SK-N-SH (cell line): ENCODE results near the gene UBE2C. TPM values are rescaled to one million over a fixed set of nuclear protein-coding genes. Genes with fewer than 3 reads are reported as not detected.

Experiments used
- CTCF ChIA-PET: fragments of 300-600, 350-600 bp; formaldehyde crosslinking; extraction: SDS; loops from one replicate; lab custom pipeline; 2021; lab: Yijun Ruan, JAX
- POLR2A ChIA-PET: fragments of 350-600 bp; sonication (Branson Sonifier 250); formaldehyde crosslinking; extraction: SDS; loops from one replicate; lab custom pipeline; 2020; ENCODE audit warnings: antibody characterized with exemption, inconsistent platforms; lab: Yijun Ruan, JAX
- DNase-seq: peaks from one replicate; pipeline ENCODE4 v3.0.0; 2012
- H2AFZ ChIP-seq: fragments of 200-600 bp; sonication (generic); 2 replicates; pipeline ENCODE4 v1.8.1; 2016; ENCODE audit warnings: antibody characterized with exemption, mild to moderate bottlenecking, low read depth
- H3F3A ChIP-seq: fragments of 200-600 bp; sonication (generic); replicated peaks from 2 replicates; pipeline ENCODE3; 2016; ENCODE audit warnings: antibody characterized with exemption, mild to moderate bottlenecking; ENCODE audit not compliant: insufficient read depth
- H3K27ac ChIP-seq, 2 experiments: fragments of 200-500 bp in 1 of 2; fragments of 200-600 bp in 1 of 2; sonication (Bioruptor generic) in 1 of 2; sonication (generic), shearing (Covaris generic) in 1 of 2; 2 replicates each; pipeline versions ENCODE4 v1.5.1 to v1.6.1; 2014 to 2016; ENCODE audit warnings: low read depth in 2 of 2, inconsistent platforms in 1 of 2, low read length in 1 of 2, mild to moderate bottlenecking in 1 of 2, mixed read lengths in 1 of 2
- H3K27me3 ChIP-seq: fragments of 200-600 bp; sonication (generic), shearing (Covaris generic); 2 replicates; pipeline ENCODE4 v1.6.1; 2016; ENCODE audit warnings: mixed run types; ENCODE audit not compliant: insufficient read depth
- H3K36me3 ChIP-seq, 2 experiments: fragments of 200-500 bp in 1 of 2; fragments of 200-600 bp in 1 of 2; sonication (Bioruptor generic) in 1 of 2; sonication (generic) in 1 of 2; replicated peaks in 1 of 2; 2 replicates each; pipeline versions ENCODE3 to v1.5.1; 2014 to 2016; ENCODE audit warnings: low read length in 1 of 2, mild to moderate bottlenecking in 1 of 2; ENCODE audit not compliant: insufficient read depth in 2 of 2, control insufficient read depth in 1 of 2
- H3K4me1 ChIP-seq, 2 experiments: fragments of 200-500 bp in 1 of 2; fragments of 200-600 bp in 1 of 2; sonication (Bioruptor generic) in 1 of 2; sonication (generic), shearing (Covaris generic) in 1 of 2; 2 replicates each; pipeline versions ENCODE4 v1.5.1 to v1.6.1; 2014 to 2016; ENCODE audit warnings: low read depth in 1 of 2, low read length in 1 of 2, mixed run types in 1 of 2; ENCODE audit not compliant: insufficient read depth in 2 of 2, control insufficient read depth in 1 of 2
- H3K4me2 ChIP-seq: fragments of 200-600 bp; sonication (generic), shearing (Covaris generic); 2 replicates; pipeline ENCODE4 v1.6.1; 2017; ENCODE audit warnings: mixed run types
- H3K4me3 ChIP-seq, 2 experiments: fragments of 200-500 bp in 1 of 2; fragments of 200-600 bp in 1 of 2; sonication (Bioruptor generic) in 1 of 2; sonication (generic), shearing (Covaris generic) in 1 of 2; 2 replicates each; pipeline versions ENCODE4 v1.5.1 to v1.8.1; 2014 to 2016; ENCODE audit warnings: low read depth in 2 of 2, inconsistent platforms in 1 of 2, low read length in 1 of 2, mild to moderate bottlenecking in 1 of 2, mixed read lengths in 1 of 2, moderate library complexity in 1 of 2
- H3K79me2 ChIP-seq: fragments of 200-600 bp; sonication (generic); 2 replicates; pipeline ENCODE4 v1.8.1; 2017; ENCODE audit warnings: mild to moderate bottlenecking; ENCODE audit not compliant: insufficient read depth
- H3K9ac ChIP-seq: fragments of 200-600 bp; sonication (generic); 2 replicates; pipeline ENCODE4 v1.6.1; 2017; ENCODE audit warnings: mixed run types
- H3K9me2 ChIP-seq: fragments of 200-600 bp; sonication (generic); 2 replicates; pipeline ENCODE4 v1.6.1; 2017; ENCODE audit warnings: mixed run types
- H3K9me3 ChIP-seq: fragments of 200-600 bp; sonication (generic); 2 replicates; pipeline ENCODE4 v1.6.1; 2017; ENCODE audit warnings: mixed run types, mild to moderate bottlenecking, moderate library complexity
- H4K20me1 ChIP-seq: fragments of 200-600 bp; sonication (generic); 2 replicates; pipeline ENCODE4 v1.6.1; 2017; ENCODE audit warnings: mild to moderate bottlenecking, mixed run types; ENCODE audit not compliant: insufficient read depth
- FOSL2 ChIP-seq: IDR thresholded peaks from 2 replicates; pipeline ENCODE4 v1.4.0; 2012; ENCODE audit warnings: low read depth, mild to moderate bottlenecking, moderate library complexity, borderline replicate concordance
- FOXM1 ChIP-seq: IDR thresholded peaks from 2 replicates; pipeline ENCODE4 v1.4.0; 2012; ENCODE audit warnings: low read depth, mild to moderate bottlenecking
- JUND ChIP-seq: IDR thresholded peaks from 2 replicates; pipeline ENCODE4 v1.4.0; 2012
- MEF2A ChIP-seq: IDR thresholded peaks from 2 replicates; pipeline ENCODE4 v1.4.0; 2012; ENCODE audit warnings: low read depth, borderline replicate concordance
- NFIC ChIP-seq: IDR thresholded peaks from 2 replicates; pipeline ENCODE4 v1.4.0; 2012; ENCODE audit warnings: borderline replicate concordance
- NRF1 ChIP-seq: IDR thresholded peaks from 2 replicates; pipeline ENCODE4 v1.6.1; 2012; ENCODE audit warnings: low read depth, mild to moderate bottlenecking, low read length
- RAD21 ChIP-seq: IDR thresholded peaks from 2 replicates; pipeline ENCODE4 v1.6.1; 2012; ENCODE audit warnings: mild to moderate bottlenecking, low read length
- RXRA ChIP-seq: IDR thresholded peaks from 2 replicates; pipeline ENCODE4 v1.4.0; 2012; ENCODE audit warnings: low read depth, mild to moderate bottlenecking, borderline replicate concordance
- SIN3A ChIP-seq: IDR thresholded peaks from 2 replicates; pipeline ENCODE4 v1.6.1; 2012; ENCODE audit warnings: low read depth, mild to moderate bottlenecking, low read length, moderate library complexity, borderline replicate concordance
- TAF1 ChIP-seq: IDR thresholded peaks from 2 replicates; pipeline ENCODE4 v1.6.1; 2012; ENCODE audit warnings: low read depth, mild to moderate bottlenecking, low read length, moderate library complexity, borderline replicate concordance
- YY1 ChIP-seq: IDR thresholded peaks from 2 replicates; pipeline ENCODE4 v1.4.0; 2012; ENCODE audit warnings: low read depth, mild to moderate bottlenecking
- WGBS: methylation state at CpG from one replicate; pipeline ENCODE4 v1.1.6; 2017; ENCODE audit warnings: low lambda C conversion rate; 5-methylcytosine and 5-hydroxymethylcytosine counted together
- polyA plus RNA-seq, 3 experiments: library from polyadenylated mRNA; depleted of rRNA; stranded (reverse); fragments of >200 nt; gene quantifications; 2 replicates each; pipeline ENCODE4 v1.2.3, GENCODE V29; 2012
- TF ChIP-seq, protein P1 (sequence below): IDR thresholded peaks from 2 replicates; pipeline ENCODE4 v1.4.0; 2012; ENCODE audit warnings: low read depth
- TF ChIP-seq, protein P2 (sequence below): IDR thresholded peaks from 2 replicates; pipeline ENCODE4; 2012
- TF ChIP-seq, protein P3 (sequence below): fragments of 200-600 bp; sonication (generic); IDR thresholded peaks from 2 replicates; pipeline ENCODE4 v1.6.1; 2017; ENCODE audit warnings: antibody characterized with exemption, mild to moderate bottlenecking, moderate library complexity
- TF ChIP-seq, protein P4 (sequence below): IDR thresholded peaks from 2 replicates; pipeline ENCODE4 v1.4.0; 2012; ENCODE audit warnings: low read depth, borderline replicate concordance

The UBE2C gene
- polyA plus RNA-seq, 1 of the 3 experiments (the other 2 are of a cell fraction), result 115 TPM

DNA sequence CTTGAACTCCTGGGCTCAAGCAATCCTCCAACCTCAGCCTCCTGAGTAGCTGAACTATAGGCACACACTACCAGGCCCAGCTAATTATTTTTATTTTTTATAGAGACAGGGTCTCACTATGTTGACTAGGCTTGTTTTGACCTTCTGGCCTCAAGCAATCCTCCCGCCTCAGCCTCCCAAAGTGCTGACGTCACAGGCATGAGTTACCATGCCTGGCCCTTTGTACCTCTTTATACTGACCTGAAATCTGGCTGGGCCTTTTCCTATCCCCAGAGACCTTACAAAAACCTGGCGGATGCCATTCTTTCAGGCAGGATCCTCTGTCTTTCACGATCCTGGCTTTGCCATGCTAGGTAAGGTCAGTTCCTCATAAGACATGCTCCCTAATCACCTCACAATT, 32.3 kb upstream of the UBE2C start:
- no peak for DNase-seq
- no peaks in the 10 kb centered on the region for H3K79me2 ChIP-seq
- H3K9me2 ChIP-seq, result no peaks in the 10 kb centered on the region
- H3K4me1 ChIP-seq, result peaks cover 0 to 36% of the 10 kb centered on the region in 2 experiments; a peak in 3 of 4 replicates
- peaks cover 36% of the 10 kb centered on the region for H3F3A ChIP-seq
- no peak overlapping the region for H3K4me3 ChIP-seq
- H3K4me2 ChIP-seq, result peak overlapping the region; percentile 42
- H3K27me3 ChIP-seq, result no peaks in the 10 kb centered on the region
- POLR2A ChIA-PET, result no interaction called here
- CTCF ChIA-PET, result interaction anchor here (1.0 to 2.9 kb wide), 5 partner anchors 9 to 736 kb away, joined by 3 to 35 read pairs (median 4); partner anchors contain the start of genes DNTTIP1 and WFDC3
- no peak overlapping the region for H2AFZ ChIP-seq
- H3K9ac ChIP-seq, result peak overlapping the region; percentile 40
- H3K36me3 ChIP-seq, result no peaks in the 10 kb centered on the region
- TF ChIP-seq, protein P1, sequence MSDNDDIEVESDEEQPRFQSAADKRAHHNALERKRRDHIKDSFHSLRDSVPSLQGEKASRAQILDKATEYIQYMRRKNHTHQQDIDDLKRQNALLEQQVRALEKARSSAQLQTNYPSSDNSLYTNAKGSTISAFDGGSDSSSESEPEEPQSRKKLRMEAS, result no peak
- TF ChIP-seq FOXM1, result no peak
- TF ChIP-seq, protein P2, sequence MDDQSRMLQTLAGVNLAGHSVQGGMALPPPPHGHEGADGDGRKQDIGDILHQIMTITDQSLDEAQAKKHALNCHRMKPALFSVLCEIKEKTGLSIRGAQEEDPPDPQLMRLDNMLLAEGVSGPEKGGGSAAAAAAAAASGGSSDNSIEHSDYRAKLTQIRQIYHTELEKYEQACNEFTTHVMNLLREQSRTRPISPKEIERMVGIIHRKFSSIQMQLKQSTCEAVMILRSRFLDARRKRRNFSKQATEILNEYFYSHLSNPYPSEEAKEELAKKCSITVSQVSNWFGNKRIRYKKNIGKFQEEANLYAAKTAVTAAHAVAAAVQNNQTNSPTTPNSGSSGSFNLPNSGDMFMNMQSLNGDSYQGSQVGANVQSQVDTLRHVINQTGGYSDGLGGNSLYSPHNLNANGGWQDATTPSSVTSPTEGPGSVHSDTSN, result no peak
- TF ChIP-seq RXRA, result no peak
- no peak for TF ChIP-seq TAF1
- TF ChIP-seq FOSL2, result no peak
- no peak for TF ChIP-seq NFIC
- no peak for TF ChIP-seq SIN3A
- TF ChIP-seq NRF1, result no peak
- no peak for TF ChIP-seq JUND
- TF ChIP-seq MEF2A, result no peak
- no peak for TF ChIP-seq YY1
- no peak for TF ChIP-seq RAD21
- TF ChIP-seq, protein P3, sequence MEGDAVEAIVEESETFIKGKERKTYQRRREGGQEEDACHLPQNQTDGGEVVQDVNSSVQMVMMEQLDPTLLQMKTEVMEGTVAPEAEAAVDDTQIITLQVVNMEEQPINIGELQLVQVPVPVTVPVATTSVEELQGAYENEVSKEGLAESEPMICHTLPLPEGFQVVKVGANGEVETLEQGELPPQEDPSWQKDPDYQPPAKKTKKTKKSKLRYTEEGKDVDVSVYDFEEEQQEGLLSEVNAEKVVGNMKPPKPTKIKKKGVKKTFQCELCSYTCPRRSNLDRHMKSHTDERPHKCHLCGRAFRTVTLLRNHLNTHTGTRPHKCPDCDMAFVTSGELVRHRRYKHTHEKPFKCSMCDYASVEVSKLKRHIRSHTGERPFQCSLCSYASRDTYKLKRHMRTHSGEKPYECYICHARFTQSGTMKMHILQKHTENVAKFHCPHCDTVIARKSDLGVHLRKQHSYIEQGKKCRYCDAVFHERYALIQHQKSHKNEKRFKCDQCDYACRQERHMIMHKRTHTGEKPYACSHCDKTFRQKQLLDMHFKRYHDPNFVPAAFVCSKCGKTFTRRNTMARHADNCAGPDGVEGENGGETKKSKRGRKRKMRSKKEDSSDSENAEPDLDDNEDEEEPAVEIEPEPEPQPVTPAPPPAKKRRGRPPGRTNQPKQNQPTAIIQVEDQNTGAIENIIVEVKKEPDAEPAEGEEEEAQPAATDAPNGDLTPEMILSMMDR, result no peak
- TF ChIP-seq, protein P4, sequence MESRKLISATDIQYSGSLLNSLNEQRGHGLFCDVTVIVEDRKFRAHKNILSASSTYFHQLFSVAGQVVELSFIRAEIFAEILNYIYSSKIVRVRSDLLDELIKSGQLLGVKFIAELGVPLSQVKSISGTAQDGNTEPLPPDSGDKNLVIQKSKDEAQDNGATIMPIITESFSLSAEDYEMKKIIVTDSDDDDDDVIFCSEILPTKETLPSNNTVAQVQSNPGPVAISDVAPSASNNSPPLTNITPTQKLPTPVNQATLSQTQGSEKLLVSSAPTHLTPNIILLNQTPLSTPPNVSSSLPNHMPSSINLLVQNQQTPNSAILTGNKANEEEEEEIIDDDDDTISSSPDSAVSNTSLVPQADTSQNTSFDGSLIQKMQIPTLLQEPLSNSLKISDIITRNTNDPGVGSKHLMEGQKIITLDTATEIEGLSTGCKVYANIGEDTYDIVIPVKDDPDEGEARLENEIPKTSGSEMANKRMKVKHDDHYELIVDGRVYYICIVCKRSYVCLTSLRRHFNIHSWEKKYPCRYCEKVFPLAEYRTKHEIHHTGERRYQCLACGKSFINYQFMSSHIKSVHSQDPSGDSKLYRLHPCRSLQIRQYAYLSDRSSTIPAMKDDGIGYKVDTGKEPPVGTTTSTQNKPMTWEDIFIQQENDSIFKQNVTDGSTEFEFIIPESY, result no peak
- H3K9me3 ChIP-seq, result no peaks in the 10 kb centered on the region
- H4K20me1 ChIP-seq, result no peaks in the 10 kb centered on the region
- 77% methylated on average over 4 of the region's 4 CpGs for WGBS
- H3K27ac ChIP-seq, result peak overlapping the region in 1 of 2 experiments; percentile 91; a peak in 2 of 4 replicates
